Measurements from ENCODE around the gene DGKQ.

Gene DGKQ

GRCh38 chr4:973431-974397, at the start of gene DGKQ:
DGKQ (minus strand) TSS chr4:973569; CDS start chr4:973482, 87 bp downstream.
- peak; percentile 62 to 74 for DNase-seq (ENCODE audit: extremely low read depth in 1 of 2, low read depth in 1 of 2)

- DNase-seq (ENCODE audit: extremely low read depth in 1 of 2, low read depth in 1 of 2) = no peak
Measured at GRCh38 chr4:1022739-1023066, 49.3 kb upstream of the DGKQ start.

- no peak for DNase-seq (ENCODE audit: extremely low read depth in 1 of 2, low read depth in 1 of 2)
Measured at GRCh38 chr4:1022051-1022738, 48.8 kb upstream of the DGKQ start.

- DNase-seq (ENCODE audit: extremely low read depth in 1 of 2, low read depth in 1 of 2) = no peak
Measured at GRCh38 chr4:1021386-1022050, 48.1 kb upstream of the DGKQ start.

- DNase-seq (ENCODE audit: extremely low read depth in 1 of 2, low read depth in 1 of 2) = no peak
Measured at GRCh38 chr4:1019729-1020470, 46.5 kb upstream of the DGKQ start.

- DNase-seq (ENCODE audit: extremely low read depth in 1 of 2, low read depth in 1 of 2) = no peak
Measured at GRCh38 chr4:1019320-1019719, 46.0 kb upstream of the DGKQ start.

GRCh38 chr4:1018147-1019020, 45.0 kb upstream of the DGKQ start:
- DNase-seq (ENCODE audit: extremely low read depth in 1 of 2, low read depth in 1 of 2) = no peak

- DNase-seq (ENCODE audit: extremely low read depth in 1 of 2, low read depth in 1 of 2) = no peak
Measured at GRCh38 chr4:1017706-1018105, 44.3 kb upstream of the DGKQ start.

- no peak for DNase-seq (ENCODE audit: extremely low read depth in 1 of 2, low read depth in 1 of 2)
Measured at GRCh38 chr4:1017211-1017610, 43.8 kb upstream of the DGKQ start.

GRCh38 chr4:1015746-1016145, 42.4 kb upstream of the DGKQ start:
- no peak for DNase-seq (ENCODE audit: extremely low read depth in 1 of 2, low read depth in 1 of 2)

GRCh38 chr4:1015179-1015578, 41.8 kb upstream of the DGKQ start:
- no peak for DNase-seq (ENCODE audit: extremely low read depth in 1 of 2, low read depth in 1 of 2)

- DNase-seq (ENCODE audit: extremely low read depth in 1 of 2, low read depth in 1 of 2) = no peak
Measured at GRCh38 chr4:1014291-1015167, 41.2 kb upstream of the DGKQ start.

- DNase-seq (ENCODE audit: extremely low read depth in 1 of 2, low read depth in 1 of 2) = no peak
Measured at GRCh38 chr4:1013225-1014073, 40.1 kb upstream of the DGKQ start.

- no peak for DNase-seq (ENCODE audit: extremely low read depth in 1 of 2, low read depth in 1 of 2)
Measured at GRCh38 chr4:1012034-1012739, 38.8 kb upstream of the DGKQ start.

- no peak for DNase-seq (ENCODE audit: extremely low read depth in 1 of 2, low read depth in 1 of 2)
Measured at GRCh38 chr4:1011666-1012033, 38.3 kb upstream of the DGKQ start.

GRCh38 chr4:1011022-1011665, 37.8 kb upstream of the DGKQ start, which contains the start of gene FGFRL1:
FGFRL1 (plus strand) TSS chr4:1011626; CDS start chr4:1012486, 860 bp downstream.
- peak; percentile 83 to 86 for DNase-seq (ENCODE audit: extremely low read depth in 1 of 2, low read depth in 1 of 2)

Measured in stimulated activated CD8-positive, alpha-beta memory T cell treated with anti-CD3 and anti-CD28 coated beads, Interleukin-7, amount 100 ng/mL, for 48 hours (primary cell).